Prostate gland (tissue), 2 donors: ENCODE measurements around the gene SLC25A4.

Experiments
- CTCF ChIP-seq, 4 experiments: fragments of 200-600 bp in 2 of 4; fragments of 450-650 bp in 2 of 4; sonication (generic) in 2 of 4; IDR thresholded peaks; 1 replicate in 3 of 4; 2 replicates in 1 of 4; pipeline ENCODE4 v1.5.1; 2016 to 2019; ENCODE audit warnings: antibody characterized with exemption in 4 of 4, mild to moderate bottlenecking in 2 of 4, moderate library complexity in 2 of 4
- POLR2A ChIP-seq: fragments of 450-650 bp; IDR thresholded peaks from one replicate; pipeline ENCODE4 v1.6.1; 2016; ENCODE audit warnings: antibody characterized with exemption, mild to moderate bottlenecking

- TF ChIP-seq CTCF (IDR thresholded peaks at IDR 0.05): peak in 2 of 4 experiments; percentile 20 to 29
- TF ChIP-seq POLR2A: no peak
Measured at GRCh38 chr4:185128272-185129119, 14.6 kb upstream of the SLC25A4 start.
